Transverse colon (tissue), 4 donors: Measurements from ENCODE around the gene PLAAT3. TPM values are rescaled to one million over a fixed set of nuclear protein-coding genes. Genes with fewer than 3 reads are reported as not detected.
A peak's percentile ranks its signal among the peaks of the same experiment; 100 is the strongest.

ENCODE experiments used
- DNase-seq: peaks from one replicate; pipeline ENCODE4 v3.0.0-alpha.2; 2019
- H3K27ac ChIP-seq, 4 donors: fragments of 200-600 bp; sonication (generic); 2 replicates each; pipeline ENCODE4 v1.5.1; 2016 to 2018; ENCODE audit warnings: inconsistent platforms in 4 of 4
- H3K27me3 ChIP-seq: fragments of 200-600 bp; sonication (generic); 2 replicates; pipeline ENCODE4 v1.5.1; 2017; ENCODE audit warnings: inconsistent platforms
- H3K36me3 ChIP-seq, 4 donors: fragments of 200-600 bp; sonication (generic); 2 replicates each; pipeline ENCODE4 v1.5.1; 2017 to 2019; ENCODE audit warnings: inconsistent platforms in 4 of 4
- H3K4me1 ChIP-seq, 4 donors: fragments of 200-600 bp; sonication (generic); 2 replicates each; pipeline ENCODE4 v1.5.1; 2017 to 2020; ENCODE audit warnings: inconsistent platforms in 4 of 4
- H3K4me3 ChIP-seq, 4 donors: fragments of 200-600 bp; sonication (generic); 1 replicate in 1 of 4; 2 replicates in 3 of 4; pipeline versions ENCODE4 v1.5.1 to v1.6.1; 2017 to 2019; ENCODE audit warnings: inconsistent platforms in 4 of 4
- H3K9me3 ChIP-seq, 2 donors: fragments of 200-600 bp; sonication (generic); 2 replicates each; pipeline ENCODE4 v1.5.1; 2017 to 2019; ENCODE audit warnings: inconsistent platforms in 2 of 2
- CTCF ChIP-seq, 5 experiments: fragments of 200-600 bp in 3 of 5; fragments of 450-650 bp in 2 of 5; sonication (generic) in 3 of 5; IDR thresholded peaks; 1 replicate in 2 of 5; 2 replicates in 3 of 5; pipeline ENCODE4 v1.5.1; 2016 to 2017; ENCODE audit warnings: antibody characterized with exemption in 5 of 5, inconsistent platforms in 3 of 5, mild to moderate bottlenecking in 2 of 5, moderate library complexity in 1 of 5
- EP300 ChIP-seq: sonication (generic); formaldehyde crosslinking; IDR thresholded peaks from one replicate; pipeline ENCODE4 v1.6.1; 2017; ENCODE audit warnings: antibody characterized with exemption, low read depth
- POLR2A ChIP-seq: fragments of 450-650 bp; IDR thresholded peaks from one replicate; pipeline ENCODE4 v1.6.1; 2016; ENCODE audit warnings: antibody characterized with exemption, mild to moderate bottlenecking, moderate library complexity
- POLR2AphosphoS5 ChIP-seq, 3 donors: sonication (generic); formaldehyde crosslinking; IDR thresholded peaks; one replicate each; pipeline ENCODE4 v1.6.1; 2016; ENCODE audit warnings: antibody characterized with exemption in 3 of 3
- WGBS, 2 donors: methylation state at CpG; one replicate each; pipeline ENCODE4 v1.1.5; 2018; ENCODE audit warnings: low coverage in 1 of 2; 5-methylcytosine and 5-hydroxymethylcytosine counted together
- in situ Hi-C, 4 donors: fragments of 200-750 bp; cut with MboI; loops; one replicate each; pipeline versions ENCODE4 v1.15.0 to v1.15.1; 2017; ENCODE audit warnings: low sequenced_read_pairs in 3 of 4, low pct_ligation_motif_present in 1 of 4, low pct_unique_long_range_greater_than_20kb in 1 of 4
- intact Hi-C: fragments of 100-400 bp; cut with DNase I; formaldehyde crosslinking; loops from one replicate; pipeline ENCODE4 v1.15.1; 2023; ENCODE audit warnings: low total_unique reads
- total RNA-seq, 4 donors: library from RNA; depleted of rRNA; stranded (reverse); fragments of >200 nt; gene quantifications; one replicate each; pipeline ENCODE4 v1.1.0, GENCODE V29; 2016

The PLAAT3 gene
- total RNA-seq, 4 donors from 2014 or later = 8.6 to 16.7 (median 10.5) TPM

- intact Hi-C loops = no loop called here
- H3K4me1 ChIP-seq = peaks cover 0 to 5% (median 2%) of the 10 kb centered on the region in 4 donors
These were observed 14.8 kb downstream of the PLAAT3 start for GRCh38 chr11:63599211-63600122.

GRCh38 chr11:63598556-63598955 lies 15.7 kb downstream of the PLAAT3 start:
- Histone ChIP-seq H3K27me3 (no peaks in the 10 kb centered on the region), H3K27ac (no peak overlapping the region), H3K4me1 (peaks cover 0 to 5% (median 2%) of the 10 kb centered on the region in 4 donors), H3K4me3 (no peak overlapping the region), H3K36me3 (no peaks in the 10 kb centered on the region), H3K9me3 (no peaks in the 10 kb centered on the region)
- intact Hi-C loops (no loop called here), in situ Hi-C loops (no loop called here)
- TF ChIP-seq POLR2A (no peak), CTCF (IDR thresholded peaks at IDR 0.05) (no peak), EP300 (no peak), POLR2AphosphoS5 (IDR thresholded peaks at IDR 0.05) (no peak)
- 73 to 85% methylated on average over 3 to 4 of the region's 4 CpGs for WGBS, 2 donors
- DNase-seq = no peak

More at GRCh38 chr11:63599211-63600122, 14.8 kb downstream of the PLAAT3 start:
- Histone ChIP-seq H3K27me3 (no peaks in the 10 kb centered on the region), H3K36me3 (no peaks in the 10 kb centered on the region), H3K4me3 (no peak overlapping the region), H3K27ac (no peak overlapping the region), H3K9me3 (no peaks in the 10 kb centered on the region)
- WGBS, 2 donors = 20 to 84% methylated on average over 1 to 7 of the region's 7 CpGs
- DNase-seq = no peak
- TF ChIP-seq EP300 (no peak), POLR2A (no peak), CTCF (IDR thresholded peaks at IDR 0.05) (no peak), POLR2AphosphoS5 (IDR thresholded peaks at IDR 0.05) (no peak)
- in situ Hi-C loops = no loop called here

- intact Hi-C loops (no loop called here), in situ Hi-C loops (no loop called here)
- H3K9me3 ChIP-seq = no peaks in the 10 kb centered on the region
- H3K27me3 ChIP-seq = no peaks in the 10 kb centered on the region
- H3K4me1 ChIP-seq = no peaks in the 10 kb centered on the region
- 85 to 89% methylated on average over 4 of the region's 4 CpGs for WGBS, 2 donors
- TF ChIP-seq POLR2AphosphoS5 (IDR thresholded peaks at IDR 0.05) (no peak), POLR2A (no peak), CTCF (IDR thresholded peaks at IDR 0.05) (no peak), EP300 (no peak)
- DNase-seq = no peak
- no peak overlapping the region for H3K27ac ChIP-seq
- H3K4me3 ChIP-seq = no peak overlapping the region
- no peaks in the 10 kb centered on the region for H3K36me3 ChIP-seq
These were observed 18.9 kb downstream of the PLAAT3 start for GRCh38 chr11:63595296-63595695.

- Histone ChIP-seq H3K9me3 (no peaks in the 10 kb centered on the region), H3K27me3 (no peaks in the 10 kb centered on the region), H3K36me3 (no peaks in the 10 kb centered on the region), H3K27ac (no peak overlapping the region), H3K4me3 (no peak overlapping the region), H3K4me1 (no peaks in the 10 kb centered on the region)
- in situ Hi-C loops = no loop called here
- intact Hi-C loops = no loop called here
- DNase-seq = peak; percentile 18
- no peak for TF ChIP-seq POLR2A
- peak; percentile 27 to 49 (median 32) for TF ChIP-seq CTCF (IDR thresholded peaks at IDR 0.05)
- TF ChIP-seq EP300 = no peak
- WGBS, 2 donors = 40 to 74% methylated on average over 1 to 4 of the region's 4 CpGs
These were observed 21.2 kb downstream of the PLAAT3 start for GRCh38 chr11:63592975-63593395.
